Measurements from ENCODE around the gene PRODH2. TPM values are rescaled to one million over a fixed set of nuclear protein-coding genes. Genes with fewer than 3 reads are reported as not detected.
A peak's percentile ranks its signal among the peaks of the same experiment; 100 is the strongest.

The PRODH2 gene
- total and polyA plus RNA-seq, 10 of the 15 experiments (the other 5 are each of a cell fraction or from before 2014, with no cell fraction given), result 0.07 TPM; not detected in 9

- TF ChIP-seq MTA3 (IDR thresholded peaks at IDR 0.05; ENCODE audit: borderline replicate concordance, low read length) (no peak), EGR1 (IDR thresholded peaks at IDR 0.05; ENCODE audit: borderline replicate concordance in 1 of 2, low read depth in 2 of 2, low read length in 2 of 2) (no peak), BCLAF1 (IDR thresholded peaks at IDR 0.05) (no peak)
Observed at GRCh38 chr19:35853038-35853756, 40.6 kb upstream of the PRODH2 start (continued).

- BruUV-seq (replicated peaks), result no TSS peak
- Histone ChIP-seq H3K4me1 (ENCODE audit: control insufficient read depth, insufficient read depth, low read length) (peaks cover 3% of the 10 kb centered on the region; the same call in 1 of the 2 replicates), H3K79me2 (ENCODE audit: control insufficient read depth, insufficient read depth, low read length) (no peaks in the 10 kb centered on the region), H3K4me3 (no peak within 1 kb of the TSS), H3K36me3 (ENCODE audit: control insufficient read depth in 2 of 2, insufficient read depth in 2 of 2, low read length in 1 of 2) (no peaks in the 10 kb centered on the region), H3K9me3 (replicated peaks; ENCODE audit: control insufficient read depth, insufficient read depth, low read length) (no peaks in the 10 kb centered on the region), H3K27me3 (replicated peaks in 1 of 2; ENCODE audit: control insufficient read depth in 2 of 2, insufficient read depth in 2 of 2, low read length in 1 of 2) (peaks cover 8 to 10% of the 10 kb centered on the region in 2 experiments; a peak in 3 of 4 replicates), H2AFZ (ENCODE audit: control insufficient read depth, low read depth, low read length) (0 out of 2 replicates have a peak within 1 kb of the TSS, but pooled peaks have one; percentile 17), H3K9ac (ENCODE audit: control insufficient read depth, insufficient read depth, low read length) (no peak within 1 kb of the TSS), H4K20me1 (ENCODE audit: control insufficient read depth, insufficient read depth) (no peaks in the 10 kb centered on the region), H3K4me2 (ENCODE audit: control insufficient read depth, insufficient read depth) (no peak within 1 kb of the TSS), H3K27ac (ENCODE audit: control insufficient read depth, insufficient read depth) (no peak within 1 kb of the TSS)
- FAIRE-seq (no peak), ATAC-seq (no peak), DNase-seq (ENCODE audit: low read depth, low spot score) (no peak)
- POLR2A ChIA-PET, result no interaction called here
- 59% methylated on average over 8 of the region's 9 CpGs for WGBS (ENCODE audit: insufficient coverage, insufficient replicate concordance, low lambda C conversion rate, missing lambda C conversion rate)
- CTCF ChIA-PET, result no interaction called here
- in situ Hi-C loops (cut with MboI), result no loop called here
- intact Hi-C loops (cut with micrococcal nuclease; ENCODE audit: unreplicated experiment), result no loop called here
- SMC1A ChIA-PET (ENCODE audit: uncharacterized antibody, unreplicated experiment), result no interaction called here
- RAD21 ChIA-PET (ENCODE audit: unreplicated experiment), result interaction anchor here (1.1 kb wide), 1 partner anchor 17 kb away, joined by 3 read pairs; no protein-coding TSS in a partner anchor
- TF ChIP-seq E2F8 (IDR thresholded peaks at IDR 0.05; ENCODE audit: low read depth, partially characterized antibody) (no peak), MEF2B (IDR thresholded peaks at IDR 0.05; ENCODE audit: partially characterized antibody, poor library complexity, severe bottlenecking) (no peak), BACH1 (IDR thresholded peaks at IDR 0.05; ENCODE audit: borderline replicate concordance) (no peak), BCL3 (IDR thresholded peaks at IDR 0.05; ENCODE audit: borderline replicate concordance, insufficient read depth, low read depth, low read length, poor library complexity, severe bottlenecking) (no peak), ELK1 (IDR thresholded peaks at IDR 0.05; ENCODE audit: low read depth, low read length) (no peak), YY1 (IDR thresholded peaks at IDR 0.05; ENCODE audit: low read depth, low read length) (no peak)
Observed at GRCh38 chr19:35852029-35852780, 39.6 kb upstream of the PRODH2 start, which contains the start of gene NPHS1. NPHS1 (minus strand) TSS chr19:35852504; CDS start chr19:35851837, 667 bp downstream.
